Glomerular endothelial cell (primary cell): ENCODE data around the gene ADAM12. TPM values are rescaled to one million over a fixed set of nuclear protein-coding genes. Genes with fewer than 3 reads are reported as not detected.

Experiments used
- DNase-seq: peaks from one replicate; pipeline ENCODE4 v3.0.0-alpha.2; 2011; ENCODE audit warnings: low read depth, low spot score; ENCODE audit errors: extremely low read depth
- total RNA-seq: library from RNA; depleted of rRNA; stranded (reverse); fragments of >200 nt; gene quantifications from 2 replicates; pipeline ENCODE4 v1.2.3, GENCODE V29; 2015

The ADAM12 gene
- total RNA-seq, 1 donor from 2014 or later: 15.4 TPM

GRCh38 chr10:126041804-126042231, 346.5 kb downstream of the ADAM12 start:
- peak; percentile 94 for DNase-seq

DNA sequence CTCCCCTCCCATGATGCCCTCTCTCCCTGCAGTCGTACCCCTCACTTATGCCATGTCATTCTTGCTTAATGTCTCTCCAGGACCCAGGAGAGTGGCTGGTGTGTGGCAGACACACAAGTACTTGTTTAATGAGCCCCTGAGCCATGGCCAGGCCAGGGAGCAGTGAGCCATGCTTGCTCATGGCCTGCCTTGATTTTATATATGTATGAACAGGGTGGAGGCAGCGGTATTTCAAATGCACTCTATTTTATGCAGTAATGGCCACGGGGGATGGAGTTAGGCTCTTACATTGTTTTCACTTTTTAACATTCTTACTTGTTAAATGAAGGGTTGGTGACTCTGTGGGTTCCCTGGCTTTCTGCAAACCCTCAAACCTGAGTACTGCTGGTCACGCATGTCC, 347.2 kb downstream of the ADAM12 start:
- no peak for DNase-seq

DNA sequence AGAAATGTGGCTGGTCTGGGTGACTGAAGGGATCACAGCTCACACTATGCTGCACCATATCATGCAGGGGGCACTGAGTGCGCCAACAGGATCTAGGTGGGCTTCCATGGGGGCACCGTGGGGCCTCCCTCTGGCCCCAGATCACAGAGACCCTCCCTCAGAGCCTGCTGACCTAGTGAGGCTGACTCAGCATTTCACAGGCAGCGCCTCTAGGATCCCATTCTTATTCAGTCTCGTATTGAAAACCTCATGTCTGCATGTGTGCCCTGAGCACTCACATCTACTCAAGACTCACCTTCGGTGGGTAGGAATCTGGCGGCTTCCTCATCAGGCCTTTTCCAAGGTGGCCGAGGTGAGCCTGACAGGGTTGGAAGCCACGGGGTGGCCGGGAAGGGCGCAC, 350.3 kb downstream of the ADAM12 start:
- no peak for DNase-seq

- DNase-seq: no peak
Measured at GRCh38 chr10:126036515-126036914, 351.8 kb downstream of the ADAM12 start.

DNA sequence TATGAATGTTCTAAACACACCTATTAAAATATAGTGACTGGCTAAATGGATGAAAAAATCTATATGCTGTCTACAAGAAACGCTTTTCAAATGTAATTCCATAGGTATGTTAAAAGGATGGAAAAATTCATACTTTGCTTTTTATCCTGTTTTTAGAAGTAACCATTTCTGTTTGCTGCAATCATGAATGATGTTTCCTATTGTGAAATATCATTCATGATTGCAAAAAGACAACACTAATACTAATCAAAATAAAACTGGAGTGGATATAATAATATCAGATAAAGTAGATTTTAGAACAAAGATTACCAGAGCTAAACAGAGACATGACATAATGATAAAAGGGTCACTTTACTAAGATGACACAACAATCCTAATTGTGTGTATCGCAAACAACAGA, 353.7 kb downstream of the ADAM12 start:
- no peak for DNase-seq

DNA sequence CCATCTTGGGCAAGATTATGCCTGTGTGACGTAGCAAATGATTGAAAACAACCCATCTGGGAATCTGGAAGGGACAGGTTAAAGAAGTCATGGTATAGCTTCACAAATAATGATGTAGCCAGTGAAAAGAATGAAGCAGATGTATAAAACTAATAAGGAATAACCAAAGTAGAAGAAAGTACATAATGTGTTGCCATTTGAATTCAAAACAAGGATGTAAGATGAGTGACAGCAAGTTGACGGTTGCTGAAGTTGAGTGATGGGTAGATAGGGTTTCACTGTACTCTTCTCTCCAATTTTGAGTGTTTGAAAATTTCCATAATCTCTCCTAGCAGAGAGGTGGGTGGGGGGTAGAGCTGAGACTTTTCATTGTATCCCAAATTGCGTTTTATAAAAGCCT, 358.3 kb downstream of the ADAM12 start:
- no peak for DNase-seq

- no peak for DNase-seq
Measured at GRCh38 chr10:126027692-126028091, 360.6 kb downstream of the ADAM12 start.

DNA sequence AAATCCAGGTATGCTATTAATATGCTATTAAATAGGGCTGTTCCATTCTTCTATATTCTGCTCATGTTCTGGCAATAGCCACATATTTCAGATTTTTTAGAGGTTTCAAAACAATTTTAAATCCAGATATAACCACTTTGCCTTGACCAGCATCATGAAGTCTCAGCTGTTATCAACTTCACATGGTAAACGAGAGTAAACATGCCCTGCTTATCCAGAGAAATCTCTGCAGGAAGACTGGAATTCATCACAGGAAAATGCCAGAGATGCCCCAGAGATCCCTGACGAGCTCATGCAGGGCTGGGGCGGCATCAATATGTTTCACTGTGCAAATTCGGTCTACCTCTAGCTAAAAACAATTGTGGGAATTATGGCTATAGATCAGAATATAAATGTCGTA, 365.4 kb downstream of the ADAM12 start:
- DNase-seq: no peak

- no peak for DNase-seq
Measured at GRCh38 chr10:126021833-126022500, 366.3 kb downstream of the ADAM12 start.

GRCh38 chr10:126017961-126018560, 370.2 kb downstream of the ADAM12 start:
- no peak for DNase-seq

GRCh38 chr10:126016882-126017281, 371.4 kb downstream of the ADAM12 start:
- no peak for DNase-seq

DNA sequence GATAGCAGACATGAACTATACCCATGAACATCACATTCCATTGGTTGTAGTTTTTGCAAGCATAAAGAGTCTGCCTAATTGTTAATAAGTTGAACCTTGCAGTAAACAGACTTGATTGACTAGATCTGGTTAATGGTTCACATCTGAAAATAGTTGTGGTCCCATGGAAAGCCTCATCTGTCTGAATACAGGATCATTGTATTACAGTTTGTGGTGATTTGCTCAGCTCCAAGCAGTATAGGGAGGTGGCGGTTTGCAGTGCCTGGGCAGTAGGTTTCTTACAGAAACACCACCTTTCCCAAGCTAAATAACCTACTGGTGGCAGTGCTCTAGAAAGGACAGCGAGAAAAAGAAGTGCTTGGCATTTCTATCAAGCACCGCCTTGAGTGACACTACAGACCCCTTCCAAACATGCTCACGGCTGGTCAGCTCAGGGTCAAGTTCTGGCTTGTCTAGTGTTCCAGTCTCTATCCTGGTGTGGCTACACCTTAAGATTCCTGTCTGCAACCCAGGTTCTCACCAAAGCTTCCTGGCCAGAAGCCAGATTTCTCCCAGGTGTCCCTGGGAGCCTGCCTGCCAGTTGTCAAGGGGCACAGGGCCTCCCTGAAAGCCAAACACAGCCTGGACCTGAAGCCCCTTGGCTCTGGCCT, 372.0 kb downstream of the ADAM12 start:
- DNase-seq: no peak

DNA sequence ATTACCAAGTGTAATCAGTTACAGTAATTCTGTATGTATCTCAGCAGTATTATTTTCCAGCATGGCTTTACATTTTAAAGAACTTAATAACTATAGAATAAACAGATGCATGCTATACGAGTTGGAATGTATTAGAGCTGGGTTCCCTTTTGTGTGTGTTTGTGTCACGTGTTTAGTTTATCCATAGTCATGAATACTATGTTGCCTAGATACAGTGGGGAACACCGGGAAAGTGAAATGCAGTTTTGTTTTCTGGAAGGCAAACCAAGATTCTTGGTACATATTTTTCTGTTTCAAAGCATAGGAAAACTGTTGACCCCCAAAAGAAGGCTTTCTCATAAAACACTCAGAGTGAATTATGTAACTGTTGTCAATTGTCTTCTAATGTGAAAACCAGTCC, 372.9 kb downstream of the ADAM12 start:
- DNase-seq: no peak

- no peak for DNase-seq
Measured at GRCh38 chr10:126014309-126014708, 374.0 kb downstream of the ADAM12 start.

- DNase-seq: no peak
Measured at GRCh38 chr10:126013489-126014281, 374.6 kb downstream of the ADAM12 start.

DNA sequence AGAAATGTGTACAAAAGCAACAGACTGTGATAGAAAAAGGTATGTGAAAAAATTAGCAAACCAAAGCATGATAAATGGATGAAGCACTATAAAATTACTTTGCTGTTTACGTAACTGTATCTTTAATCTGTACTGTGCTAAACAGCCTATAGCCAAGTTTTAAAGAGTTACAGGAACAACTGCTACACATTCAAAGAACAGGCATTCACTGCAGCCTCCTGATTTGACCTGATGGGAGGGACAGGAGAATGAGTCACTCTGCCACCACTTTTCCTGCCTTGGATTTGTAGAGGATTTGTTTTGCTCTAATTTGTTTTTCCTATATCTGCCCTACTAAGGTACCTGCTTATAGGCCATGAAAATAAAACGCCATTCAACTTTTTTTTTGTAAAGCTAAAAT, 375.8 kb downstream of the ADAM12 start:
- no peak for DNase-seq

DNA sequence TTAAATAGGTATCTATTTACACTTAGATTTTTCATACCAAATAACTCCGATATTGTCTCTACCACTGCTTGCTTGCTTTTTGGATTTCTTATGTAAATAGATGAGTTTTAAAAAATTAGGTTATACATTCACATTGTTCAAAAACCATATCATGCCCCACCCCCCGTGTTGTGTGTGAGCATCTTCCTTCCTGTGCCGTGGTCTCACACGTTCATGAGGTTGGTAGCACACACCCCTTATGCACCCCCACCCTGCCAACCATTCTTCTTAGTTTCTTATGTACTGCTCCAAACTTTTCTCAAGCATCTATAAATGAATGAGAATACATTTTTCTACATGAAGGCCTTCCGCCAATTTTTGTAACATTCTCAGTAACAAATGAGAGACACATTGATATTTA, 376.3 kb downstream of the ADAM12 start:
- no peak for DNase-seq

GRCh38 chr10:126009650-126010049, 378.6 kb downstream of the ADAM12 start:
- no peak for DNase-seq

DNA sequence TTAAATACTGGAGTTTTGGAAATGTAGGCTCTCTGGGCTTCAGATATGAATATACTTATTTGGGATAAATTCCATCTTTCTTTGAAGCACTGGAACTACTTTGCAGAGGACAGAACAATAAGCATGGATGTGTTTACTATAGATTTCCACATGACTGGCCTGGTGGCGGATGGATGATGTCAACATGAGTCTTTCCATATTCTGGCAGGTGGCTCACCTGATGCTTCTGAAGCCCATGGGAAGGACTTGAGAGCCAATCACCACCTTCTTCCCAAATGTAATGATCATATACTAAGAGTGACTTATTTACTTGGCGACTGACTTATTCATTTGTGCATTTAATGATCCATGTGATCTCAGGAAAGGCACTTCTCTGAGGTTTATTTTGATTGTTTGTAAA, 381.4 kb downstream of the ADAM12 start:
- DNase-seq: no peak

- no peak for DNase-seq
Measured at GRCh38 chr10:126006264-126006663, 382.0 kb downstream of the ADAM12 start.

- no peak for DNase-seq
Measured at GRCh38 chr10:126004752-126005151, 383.5 kb downstream of the ADAM12 start.
